Stimulated activated CD4-positive, alpha-beta T cell treated with anti-CD3 and anti-CD28 coated beads, TNF-alpha, amount 100 ng/mL, for 24 hours (primary cell): ENCODE results near the gene RGS7.
"Not testable (repeated sequence)": the region's sequence is repeated elsewhere in the genome, so short reads cannot be mapped to it uniquely, and the experiment has no call there.

Experiments
- DNase-seq, 3 experiments: peaks; one replicate each; pipeline ENCODE4 v3.0.0-alpha.2; 2020; ENCODE audit warnings: low read depth in 3 of 3

RGS7 gene

DNA sequence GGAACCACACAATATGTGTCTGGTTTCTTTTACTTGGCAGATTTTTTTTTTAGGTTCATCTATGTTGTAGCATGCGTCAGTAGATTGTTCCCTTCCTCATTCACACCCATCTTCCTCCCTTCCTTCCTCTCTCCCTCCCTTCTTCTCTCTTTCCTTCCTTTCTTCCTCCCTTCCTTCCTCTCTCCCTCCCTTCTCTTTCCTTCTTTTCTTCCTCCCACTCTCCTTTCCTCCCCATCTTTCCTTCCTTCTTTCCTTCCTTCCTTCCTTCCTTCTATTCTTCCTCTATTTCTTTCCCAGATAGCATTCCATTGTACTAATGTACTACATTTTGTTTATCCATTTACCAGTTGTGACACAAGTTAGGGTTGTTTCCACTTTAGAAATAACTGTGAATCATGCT is 218.0 kb downstream of the RGS7 start:
- no peak for DNase-seq

GRCh38 chr1:241138248-241138647 is 218.8 kb downstream of the RGS7 start:
- no peak for DNase-seq

- no peak for DNase-seq
Observed at GRCh38 chr1:241136389-241136788, 220.6 kb downstream of the RGS7 start.

DNA sequence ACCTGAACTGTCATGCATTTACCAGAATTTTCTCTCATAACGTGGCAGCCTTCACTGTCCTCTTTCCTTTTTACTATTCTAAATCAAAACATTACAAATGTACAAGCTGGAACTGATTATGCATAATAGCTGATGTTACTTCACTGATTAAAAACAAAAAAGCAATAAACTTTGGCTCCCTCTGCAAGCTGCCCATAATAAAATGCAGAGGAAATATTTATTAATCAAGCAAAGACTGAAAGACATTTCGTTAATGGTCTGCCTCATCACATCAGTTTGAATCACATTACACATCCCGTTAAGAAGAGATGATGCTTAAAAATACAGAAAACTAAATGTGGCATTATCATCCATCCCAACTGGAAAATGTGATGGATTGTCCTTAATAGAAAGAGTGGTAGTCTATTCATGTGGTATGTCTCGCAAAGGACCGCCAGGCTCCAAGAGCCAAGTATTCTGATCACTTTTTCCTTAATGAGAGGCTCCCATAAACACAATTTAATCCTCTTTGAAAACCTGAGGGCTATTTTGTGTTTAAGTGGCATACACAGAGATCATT is 225.3 kb downstream of the RGS7 start:
- DNase-seq: no peak

DNA sequence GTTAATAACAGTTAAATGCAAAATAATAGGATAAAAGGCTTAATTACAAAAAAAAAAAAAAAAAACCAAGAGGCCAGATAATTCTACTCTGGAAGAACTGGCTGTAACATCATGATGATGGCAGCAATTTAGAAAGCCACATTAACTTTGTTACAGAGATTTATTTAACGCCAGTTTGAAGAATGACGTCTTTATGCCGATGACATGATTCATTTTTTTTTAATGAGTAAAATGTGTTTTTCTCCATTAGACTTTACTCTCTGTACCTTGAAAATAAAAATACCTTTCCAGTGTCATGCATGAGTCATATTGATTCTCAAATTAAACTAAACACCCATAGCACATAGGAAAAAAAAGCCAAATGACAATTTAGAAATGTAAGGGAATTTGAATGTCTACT is 226.1 kb downstream of the RGS7 start:
- no peak for DNase-seq

DNA sequence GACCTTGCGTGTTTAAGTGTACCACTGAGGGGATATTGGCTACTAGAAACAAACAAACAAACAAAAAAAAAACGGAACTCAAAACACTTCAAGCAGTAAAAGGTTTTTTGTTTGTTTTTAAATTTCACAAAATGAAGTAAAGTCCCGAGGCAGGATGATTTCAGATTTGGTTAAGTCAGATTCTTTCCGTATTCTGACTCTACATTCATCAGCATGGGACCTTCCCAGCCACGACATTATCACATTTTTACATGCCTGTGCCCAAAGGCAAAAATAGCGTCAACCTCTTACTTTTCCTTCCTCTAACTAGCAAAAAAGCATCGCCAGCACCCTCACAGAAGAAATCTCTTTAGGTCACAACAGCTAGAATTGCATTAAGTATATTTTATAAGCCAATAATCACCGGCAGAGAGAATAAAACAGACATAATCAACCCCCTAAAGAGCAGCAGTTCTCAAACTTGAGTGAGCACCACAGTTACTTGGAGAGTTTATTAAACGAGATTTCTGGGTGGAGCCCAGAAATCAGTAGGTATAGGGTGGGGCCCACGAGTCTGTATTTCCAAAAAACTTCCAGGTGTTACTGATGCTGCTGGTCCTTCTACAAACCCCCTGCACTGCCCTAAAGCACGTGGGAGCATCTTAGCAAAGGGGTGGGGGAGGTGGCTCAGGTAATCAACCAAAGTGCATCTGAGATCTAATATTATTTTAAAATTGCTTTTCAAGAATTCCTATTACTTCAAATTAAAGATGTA is 227.6 kb downstream of the RGS7 start:
- no peak for DNase-seq

GRCh38 chr1:241125286-241125685 is 231.7 kb downstream of the RGS7 start:
- no peak for DNase-seq

- DNase-seq: no peak
Observed at GRCh38 chr1:241118049-241118448, 239.0 kb downstream of the RGS7 start.

DNA sequence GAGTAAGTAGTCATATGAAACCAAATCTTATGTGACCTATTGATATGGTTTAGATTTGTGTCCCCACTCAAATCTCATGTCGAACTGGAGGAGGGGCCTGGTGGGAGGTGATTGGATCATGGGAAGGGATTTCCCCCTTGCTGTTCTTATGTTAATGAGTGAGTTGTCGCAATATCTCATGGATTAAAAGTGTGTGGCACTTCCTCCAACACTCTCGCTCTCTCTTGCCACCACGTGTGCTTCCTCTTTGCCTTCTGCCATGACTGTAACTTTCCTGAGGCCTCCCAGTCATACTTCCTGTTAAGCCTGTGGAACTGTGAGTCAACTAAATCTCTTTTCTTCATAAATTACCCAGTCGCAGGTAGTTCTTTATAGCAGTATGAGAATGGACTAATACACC is 241.2 kb downstream of the RGS7 start:
- no peak for DNase-seq

GRCh38 chr1:241114699-241115233 is 242.2 kb downstream of the RGS7 start:
- no peak for DNase-seq

DNA sequence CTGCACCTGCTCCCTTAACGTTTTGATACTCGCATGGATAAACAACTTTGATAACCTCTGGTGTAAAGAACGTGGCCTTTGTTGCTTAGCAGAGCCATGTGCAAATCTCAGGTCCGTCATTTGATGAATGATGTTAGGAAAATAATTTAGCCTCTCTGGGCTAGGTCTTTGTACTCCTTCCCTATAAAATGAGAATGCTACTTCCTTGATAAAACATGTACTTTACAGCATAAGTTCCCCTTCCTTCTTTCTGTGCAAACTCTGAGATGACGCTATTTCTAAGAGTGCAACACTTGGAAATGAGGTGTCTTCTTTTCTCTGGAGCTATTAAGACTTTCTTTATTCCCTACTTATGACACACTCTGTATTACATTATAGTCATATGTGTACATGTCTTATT is 243.4 kb downstream of the RGS7 start:
- DNase-seq: no peak

DNA sequence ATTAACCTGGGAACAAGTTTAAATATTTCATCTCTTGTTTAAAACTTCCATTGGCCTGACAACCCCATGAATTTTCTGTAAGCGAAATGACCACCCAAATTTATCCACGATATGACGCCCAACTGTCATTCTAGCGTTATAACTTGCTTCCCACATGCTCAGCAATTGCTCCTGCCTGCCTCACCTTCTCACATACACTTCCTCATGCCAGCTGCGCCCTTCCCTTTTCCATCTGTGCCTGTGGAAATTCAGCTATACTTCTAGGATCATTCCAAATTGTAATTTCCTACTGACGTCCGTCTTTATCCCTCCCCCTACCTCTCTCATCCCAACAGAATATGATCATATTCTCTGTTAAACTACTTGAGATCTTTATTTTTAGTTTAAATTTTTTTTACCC is 248.0 kb downstream of the RGS7 start:
- no peak for DNase-seq

GRCh38 chr1:241105147-241105546 is 251.9 kb downstream of the RGS7 start:
- no peak for DNase-seq

- DNase-seq: no peak
Observed at GRCh38 chr1:241102664-241103063, 254.3 kb downstream of the RGS7 start.

DNA sequence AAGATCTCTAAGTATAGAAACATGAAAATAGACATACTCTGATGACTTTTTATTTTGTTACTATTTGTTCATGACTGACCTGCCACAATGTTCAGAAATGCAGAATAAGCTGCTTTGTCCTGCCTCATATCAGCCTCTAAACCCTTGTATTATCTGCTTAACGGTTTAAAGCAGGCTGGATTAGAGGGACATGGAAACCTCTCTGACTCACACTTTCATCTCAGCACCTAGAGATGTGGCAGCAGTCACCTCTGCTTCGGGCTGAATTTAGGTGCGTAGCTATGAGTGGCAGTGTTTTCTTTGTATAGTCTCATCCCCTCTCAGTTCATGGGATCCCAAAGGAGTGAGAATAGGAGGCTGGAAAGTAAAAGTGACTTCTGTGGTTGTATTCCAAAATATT is 255.4 kb downstream of the RGS7 start:
- DNase-seq: no peak

DNA sequence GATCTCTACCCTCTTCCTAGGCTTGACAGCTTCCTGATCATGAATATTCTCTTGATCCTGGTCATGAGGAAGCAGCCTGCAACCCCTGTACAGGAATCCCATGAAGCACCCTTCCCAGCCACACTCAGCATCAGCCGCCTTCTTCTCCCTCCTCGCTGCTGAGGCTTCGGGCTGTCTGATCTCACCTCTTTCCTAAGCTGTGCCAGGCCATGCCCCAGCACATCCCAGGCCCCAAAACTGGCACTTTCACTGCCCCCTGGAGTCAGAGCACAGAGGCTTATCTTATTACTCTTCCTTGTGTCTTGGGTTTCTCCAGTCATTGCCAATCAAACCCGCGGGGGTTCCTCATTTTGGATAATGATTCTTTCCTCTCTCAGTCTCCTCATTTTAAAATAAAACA is 259.5 kb downstream of the RGS7 start:
- DNase-seq: no peak

DNA sequence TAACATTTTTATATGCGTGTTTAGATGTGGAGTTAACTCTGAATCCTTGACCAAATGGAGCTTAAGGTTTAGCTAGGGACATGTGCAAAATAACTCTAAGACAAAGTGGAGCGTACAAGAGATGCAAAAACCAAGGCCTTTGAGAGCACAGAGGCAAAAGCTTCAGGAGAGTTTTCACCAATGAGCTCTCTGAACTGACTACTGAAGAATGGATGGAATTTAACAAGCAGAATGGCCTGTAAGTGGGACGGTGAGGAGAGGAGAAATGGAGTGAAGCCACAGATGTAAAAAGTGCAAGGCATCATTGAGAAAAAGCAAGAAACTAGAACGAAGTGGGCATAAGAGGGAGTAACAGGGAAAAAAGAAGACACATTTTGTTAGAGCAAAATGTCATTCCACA is 260.0 kb downstream of the RGS7 start:
- DNase-seq: no peak

GRCh38 chr1:241095847-241096246 is 261.2 kb downstream of the RGS7 start:
- DNase-seq: no peak

DNA sequence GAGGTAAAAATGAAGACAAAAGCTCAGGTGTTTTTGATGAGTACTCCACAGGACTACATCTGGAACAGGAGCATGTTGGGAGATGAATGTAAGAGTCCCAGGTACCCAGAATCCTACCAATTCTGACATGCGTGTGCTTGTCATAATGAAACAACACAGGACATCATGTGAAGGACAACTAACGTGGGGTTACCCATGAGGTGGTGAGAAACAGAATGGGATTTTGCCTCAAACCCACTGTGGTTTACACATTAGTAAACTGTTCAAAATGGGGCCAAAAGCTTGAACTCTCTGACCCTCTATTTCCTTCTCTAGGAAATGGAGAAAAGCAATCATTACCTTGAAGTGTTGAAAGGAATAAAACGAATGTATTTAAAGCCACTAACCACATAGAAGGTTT is 266.2 kb downstream of the RGS7 start:
- no peak for DNase-seq

GRCh38 chr1:241089066-241089465 is 267.9 kb downstream of the RGS7 start:
- not testable (repeated sequence) for DNase-seq

- DNase-seq: not testable (repeated sequence)
Observed at GRCh38 chr1:241088075-241088474, 268.9 kb downstream of the RGS7 start.

GRCh38 chr1:241086686-241087085 is 270.3 kb downstream of the RGS7 start:
- no peak for DNase-seq

GRCh38 chr1:241083285-241083684 is 273.7 kb downstream of the RGS7 start:
- no peak for DNase-seq

DNA sequence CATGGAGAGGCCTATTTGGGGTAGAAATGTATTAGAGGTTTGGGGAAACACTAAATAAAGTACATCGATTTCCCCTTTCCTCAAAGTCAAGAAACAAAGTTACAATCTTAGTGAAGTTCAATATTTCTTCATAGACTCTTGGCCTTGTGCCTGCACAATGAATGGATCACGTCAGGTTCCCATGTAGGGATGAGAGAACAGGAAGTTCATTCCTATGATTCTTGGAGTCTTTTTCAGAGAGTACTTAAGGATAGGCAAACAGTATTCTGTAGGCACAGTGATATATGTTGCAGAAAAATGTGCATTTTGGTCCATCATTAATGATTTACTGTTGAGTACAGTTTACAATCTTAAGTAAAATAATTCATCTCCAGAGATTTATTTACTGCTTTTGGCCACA is 275.5 kb downstream of the RGS7 start:
- no peak for DNase-seq
